Right kidney (tissue), 1 donor: ENCODE results near the gene MEOX1.

Source experiments
- DNase-seq: peaks from one replicate; pipeline ENCODE4 v3.0.0-alpha.2; 2016

MEOX1 gene

GRCh38 chr17:43659823-43660617 is 1.7 kb downstream of the MEOX1 start:
- DNase-seq = no peak

- DNase-seq = no peak
These were observed 2.8 kb downstream of the MEOX1 start for GRCh38 chr17:43658900-43659299.

DNA sequence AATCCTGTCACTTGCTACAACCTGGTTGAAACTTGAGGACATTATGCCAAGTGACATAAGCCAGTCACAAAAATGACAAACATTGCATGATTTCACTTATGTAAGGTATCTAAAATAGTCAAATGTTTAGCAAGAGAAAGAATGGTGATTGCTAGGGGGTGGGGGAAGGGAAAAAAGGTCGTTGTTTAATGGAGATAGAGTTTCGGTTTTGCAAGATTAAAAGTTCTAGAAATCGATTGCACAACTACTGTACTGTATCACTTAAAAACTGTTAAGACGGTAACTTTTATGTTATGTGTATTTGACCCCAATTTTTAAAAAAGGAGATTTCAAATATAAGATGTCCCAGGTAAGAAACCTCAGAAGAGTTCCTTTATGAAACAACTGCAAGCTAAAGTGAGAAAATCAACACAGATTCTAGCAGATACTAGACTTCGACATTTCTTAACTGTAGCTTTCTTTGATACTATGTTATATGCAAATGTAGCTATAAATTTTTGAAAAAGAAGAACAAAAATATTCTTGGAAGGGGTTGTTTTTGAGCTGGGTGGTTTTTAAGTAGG is 5.9 kb downstream of the MEOX1 start:
- DNase-seq = no peak

DNA sequence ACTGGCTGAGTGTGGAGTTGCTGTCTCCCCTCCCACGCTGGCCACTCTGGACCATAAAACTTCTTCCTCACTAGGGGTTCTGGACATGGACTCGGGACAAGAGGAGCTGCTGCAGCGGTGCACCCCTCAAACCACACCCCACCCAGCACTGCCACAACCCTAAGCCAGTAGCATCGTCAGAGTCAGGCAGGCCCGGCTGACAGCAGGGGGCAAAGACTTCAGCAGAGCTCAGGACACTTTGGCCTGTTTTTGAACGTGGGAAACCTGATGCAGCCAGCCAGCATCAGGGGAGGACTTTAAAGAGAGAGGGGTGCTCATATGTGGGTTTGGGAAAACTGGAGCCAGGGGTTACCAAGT is 9.6 kb downstream of the MEOX1 start:
- no peak for DNase-seq

- no peak for DNase-seq
These were observed 11.3 kb downstream of the MEOX1 start for GRCh38 chr17:43650471-43650870.

DNA sequence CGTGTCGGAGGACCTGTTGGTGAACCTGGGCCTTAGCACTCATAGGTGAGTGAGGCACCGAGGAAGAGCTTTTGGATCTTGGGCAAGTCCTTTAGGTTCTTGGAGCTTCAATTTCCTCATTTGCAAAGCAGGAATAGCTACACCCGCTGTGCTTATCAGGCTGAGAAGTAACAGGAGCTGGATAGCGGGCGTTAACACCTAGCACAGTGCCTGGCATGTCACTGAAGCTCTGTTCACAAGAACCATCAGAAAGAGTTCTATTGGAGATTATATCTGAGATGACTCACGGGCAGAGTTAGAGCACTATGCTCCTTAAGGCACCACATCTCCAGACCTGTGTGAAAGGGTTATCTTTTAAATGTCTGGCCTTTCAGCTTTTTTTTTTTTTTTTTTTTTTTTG is 12.8 kb downstream of the MEOX1 start:
- no peak for DNase-seq

GRCh38 chr17:43645765-43646481 is 15.8 kb downstream of the MEOX1 start:
- peak; percentile 77 for DNase-seq

GRCh38 chr17:43645450-43645764 is 16.3 kb downstream of the MEOX1 start:
- no peak for DNase-seq

DNA sequence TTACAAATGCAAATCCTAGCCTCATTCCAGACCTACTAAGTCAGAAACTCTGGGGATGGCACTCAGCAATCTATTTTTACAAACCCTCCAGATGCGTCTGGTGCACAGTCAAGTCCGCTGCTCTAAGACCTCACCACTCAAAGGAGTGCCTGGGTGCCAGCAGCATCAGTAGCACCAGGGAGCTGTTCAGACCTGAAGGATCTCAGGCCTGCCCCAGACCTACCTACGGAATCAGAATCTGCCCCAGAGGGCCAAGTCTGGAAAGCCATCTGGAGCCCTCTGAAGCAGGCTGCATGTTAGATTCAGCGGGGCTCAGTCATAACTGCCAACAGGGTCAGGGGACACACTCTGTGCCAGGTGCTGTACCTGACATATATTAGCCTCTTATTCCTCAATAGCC is 17.6 kb downstream of the MEOX1 start:
- no peak for DNase-seq

- no peak for DNase-seq
These were observed 20.3 kb downstream of the MEOX1 start for GRCh38 chr17:43641416-43641815.

DNA sequence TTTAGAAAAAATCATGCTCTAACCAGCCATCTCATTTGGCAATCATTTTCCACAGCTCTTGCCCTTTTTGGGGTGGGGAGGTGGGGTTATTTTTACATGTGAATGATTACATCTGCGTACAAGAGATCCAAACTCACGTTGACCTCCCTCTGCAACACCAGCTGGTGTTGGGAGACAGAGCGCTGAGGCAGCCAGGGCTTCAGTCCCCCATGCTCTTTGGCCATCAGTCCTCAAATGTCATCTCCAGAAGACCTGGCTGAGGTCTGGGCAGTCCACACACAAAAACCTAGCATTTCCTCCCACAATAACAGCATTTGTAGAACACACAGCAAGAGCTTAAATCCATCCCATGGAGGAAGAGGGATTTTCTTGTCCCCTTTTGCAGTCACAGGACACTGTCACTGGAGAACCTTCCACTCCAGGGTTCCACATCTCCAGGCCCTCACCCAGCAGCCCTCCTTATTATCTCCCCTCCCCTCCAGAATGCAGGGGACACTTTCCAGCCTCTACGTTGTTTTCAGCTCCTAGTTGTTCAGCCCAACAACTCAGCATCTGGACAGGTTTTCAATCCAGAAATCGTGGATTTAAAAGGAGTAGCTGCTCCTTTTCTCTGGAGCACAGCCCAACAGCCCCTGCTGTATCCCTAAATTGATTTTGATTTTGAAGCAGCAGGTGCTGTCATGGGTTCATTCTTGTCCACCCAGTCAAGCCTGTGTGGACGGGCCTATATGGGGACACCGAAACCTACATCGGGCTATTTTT is 21.1 kb downstream of the MEOX1 start:
- no peak for DNase-seq

DNA sequence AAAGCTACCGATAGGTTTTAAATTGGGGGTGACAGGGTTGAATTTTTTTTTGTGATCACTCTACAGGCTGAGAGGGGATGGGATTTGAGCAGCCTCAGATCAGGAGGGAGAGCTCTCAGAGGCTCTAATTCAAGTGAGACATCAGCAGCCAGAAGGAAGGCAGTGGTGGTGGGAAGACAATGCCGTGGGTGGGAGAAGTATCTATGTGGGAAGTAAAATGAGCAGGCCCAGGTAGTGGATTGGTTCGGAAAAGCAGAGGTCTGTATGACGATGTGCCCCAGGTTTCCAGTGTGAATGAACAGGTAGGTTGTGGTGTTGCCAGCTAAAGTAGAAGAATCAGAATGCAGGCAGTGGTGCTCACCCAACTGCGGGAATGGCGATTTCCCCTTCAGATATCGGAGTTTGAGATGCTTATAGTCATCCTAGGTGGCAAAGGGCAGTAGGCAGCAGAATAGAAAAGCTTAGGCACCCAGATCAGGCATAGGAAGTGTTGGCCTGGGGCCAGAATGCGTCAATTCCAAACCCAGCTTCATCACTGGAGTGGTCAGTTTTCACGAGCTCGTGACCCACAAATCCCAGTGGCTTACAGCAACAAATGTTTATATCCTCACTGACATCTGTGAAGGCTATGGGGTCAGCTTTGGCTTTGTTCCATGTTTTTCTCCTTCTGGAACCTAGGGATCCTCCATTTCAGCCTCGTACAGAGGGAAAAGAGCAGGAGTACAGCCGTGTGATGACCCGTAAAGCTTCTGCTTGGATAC is 24.0 kb downstream of the MEOX1 start:
- no peak for DNase-seq

DNA sequence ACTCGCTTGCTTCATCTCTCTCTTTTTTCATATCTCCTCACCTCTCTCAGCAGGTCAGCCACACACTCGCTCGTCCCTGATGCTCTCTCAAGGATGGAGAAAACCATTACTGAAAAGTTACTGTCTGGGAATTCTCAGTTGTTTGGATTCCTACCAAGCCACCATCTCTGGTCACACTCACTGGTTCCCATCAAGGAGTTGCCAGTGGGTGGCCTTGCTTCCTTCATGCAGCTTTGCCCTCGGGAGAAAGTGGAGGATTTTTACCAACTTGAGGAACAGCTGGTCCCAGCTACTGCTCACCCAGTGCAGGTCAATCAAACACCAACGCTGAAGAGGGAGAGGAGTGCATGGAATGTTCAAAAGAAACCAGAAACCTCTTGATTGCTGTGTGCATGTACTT is 25.3 kb downstream of the MEOX1 start:
- DNase-seq = no peak

GRCh38 chr17:43634591-43635125 is 27.1 kb downstream of the MEOX1 start:
- no peak for DNase-seq

GRCh38 chr17:43632221-43632620 is 29.5 kb downstream of the MEOX1 start:
- no peak for DNase-seq

- no peak for DNase-seq
These were observed 30.3 kb downstream of the MEOX1 start for GRCh38 chr17:43631429-43631828.

- peak; percentile 53 for DNase-seq
These were observed 33.6 kb downstream of the MEOX1 start for GRCh38 chr17:43628089-43628650.

- no peak for DNase-seq
These were observed 34.1 kb downstream of the MEOX1 start for GRCh38 chr17:43627653-43628052.

- DNase-seq = no peak
These were observed 35.7 kb downstream of the MEOX1 start for GRCh38 chr17:43626023-43626422.

GRCh38 chr17:43625606-43626005 is 36.1 kb downstream of the MEOX1 start:
- DNase-seq = no peak

GRCh38 chr17:43620581-43620980 is 41.1 kb downstream of the MEOX1 start:
- no peak for DNase-seq

GRCh38 chr17:43620147-43620546 is 41.6 kb downstream of the MEOX1 start:
- no peak for DNase-seq
